Measurements from ENCODE around the gene IMP3.

GRCh38 chr15:75648156-75649000 lies 8.4 kb upstream of the IMP3 start:
- TF ChIP-seq CTCF (IDR thresholded peaks at IDR 0.05) (no peak), POLR2AphosphoS5 (IDR thresholded peaks at IDR 0.05) (no peak)
